Suprapubic skin (tissue), 4 donors: ENCODE results near the gene RAF1. TPM values are rescaled to one million over a fixed set of nuclear protein-coding genes. Genes with fewer than 3 reads are reported as not detected.
"Not testable (repeated sequence)": the region's sequence is repeated elsewhere in the genome, so short reads cannot be mapped to it uniquely, and the experiment has no call there.

ENCODE experiments used
- DNase-seq, 2 donors: peaks; one replicate each; pipeline ENCODE4 v3.0.0-alpha.2; 2019; ENCODE audit warnings: low spot score in 2 of 2
- H3K27ac ChIP-seq: fragments of 200-600 bp; sonication (generic); one replicate; pipeline ENCODE4 v1.5.1; 2019
- H3K27me3 ChIP-seq: fragments of 200-600 bp; sonication (generic); one replicate; pipeline ENCODE4 v1.5.1; 2019
- H3K36me3 ChIP-seq: fragments of 200-600 bp; sonication (generic); one replicate; pipeline ENCODE4 v1.5.1; 2019
- H3K4me1 ChIP-seq: fragments of 200-600 bp; sonication (generic); one replicate; pipeline ENCODE4 v1.5.1; 2019
- H3K4me3 ChIP-seq: fragments of 200-600 bp; sonication (generic); one replicate; pipeline ENCODE4 v1.5.1; 2019; ENCODE audit warnings: mild to moderate bottlenecking
- H3K9me3 ChIP-seq: fragments of 200-600 bp; sonication (generic); one replicate; pipeline ENCODE4 v1.5.1; 2019
- EP300 ChIP-seq: sonication (generic); formaldehyde crosslinking; IDR thresholded peaks from one replicate; pipeline ENCODE4 v1.6.1; 2017; ENCODE audit warnings: antibody characterized with exemption
- POLR2A ChIP-seq, 2 donors: fragments of 450-650 bp; IDR thresholded peaks; one replicate each; pipeline ENCODE4 v1.6.1; 2017; ENCODE audit warnings: antibody characterized with exemption in 2 of 2, mild to moderate bottlenecking in 2 of 2, moderate library complexity in 2 of 2
- POLR2AphosphoS5 ChIP-seq, 3 donors: sonication (generic); formaldehyde crosslinking; IDR thresholded peaks; one replicate each; pipeline ENCODE4 v1.6.1; 2017; ENCODE audit warnings: antibody characterized with exemption in 3 of 3
- WGBS: methylation state at CpG from one replicate; pipeline ENCODE4 v1.1.5; 2018; 5-methylcytosine and 5-hydroxymethylcytosine counted together
- total RNA-seq, 4 donors: library from RNA; depleted of rRNA; stranded (reverse); fragments of >200 nt; gene quantifications; one replicate each; pipeline ENCODE4 v1.1.0, GENCODE V29; 2016
- TF ChIP-seq, protein P1 (sequence below), 2 donors: fragments of 200-600 bp in 1 of 2; fragments of 450-650 bp in 1 of 2; sonication (generic) in 1 of 2; IDR thresholded peaks; one replicate each; pipeline ENCODE4 v1.5.1; 2016 to 2019; ENCODE audit warnings: antibody characterized with exemption in 2 of 2, mild to moderate bottlenecking in 1 of 2, moderate library complexity in 1 of 2

RAF1 gene
- total RNA-seq, 4 donors from 2014 or later: 96.3 to 155 (median 123) TPM

DNA sequence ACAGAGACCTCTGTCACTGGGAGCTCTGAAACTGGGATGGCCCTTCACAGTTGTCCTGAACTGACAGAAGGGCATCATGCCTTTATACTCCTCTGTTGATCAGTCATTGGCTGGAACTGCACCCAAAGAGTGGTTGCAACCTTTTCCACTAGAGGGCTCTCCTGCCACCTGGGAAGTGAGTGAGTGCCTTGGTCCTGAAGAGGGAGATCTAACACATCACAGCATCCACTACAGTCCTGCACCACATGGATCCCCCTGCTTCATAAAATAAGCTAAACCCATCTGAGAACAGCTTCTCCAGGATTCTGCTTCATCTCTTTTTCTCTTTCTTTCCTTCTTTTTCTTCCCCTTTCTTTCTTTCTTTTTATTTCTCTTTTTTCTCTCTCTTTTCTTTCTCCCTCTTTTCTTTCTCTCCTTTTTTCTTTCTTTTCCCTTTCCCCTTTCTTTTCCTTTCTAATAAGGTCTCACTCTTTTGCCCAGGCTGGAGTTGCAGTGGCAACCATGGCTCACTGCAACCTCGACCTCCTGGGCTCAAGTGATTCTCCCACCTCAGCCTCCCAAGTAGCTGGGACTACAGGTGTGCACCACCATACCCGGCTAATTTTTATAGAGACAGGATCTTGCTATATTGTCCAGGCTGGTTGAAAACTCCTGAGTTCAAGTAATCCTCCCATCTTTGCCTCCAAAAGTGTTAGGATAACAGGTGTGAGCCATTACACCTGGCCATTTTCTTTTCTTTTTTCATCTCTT lies 42.8 kb upstream of the RAF1 start:
- H3K9me3 ChIP-seq: no peaks in the 10 kb centered on the region
- no peaks in the 10 kb centered on the region for H3K27me3 ChIP-seq
- no peak overlapping the region for H3K4me3 ChIP-seq
- no peak for DNase-seq
- TF ChIP-seq, protein P1, sequence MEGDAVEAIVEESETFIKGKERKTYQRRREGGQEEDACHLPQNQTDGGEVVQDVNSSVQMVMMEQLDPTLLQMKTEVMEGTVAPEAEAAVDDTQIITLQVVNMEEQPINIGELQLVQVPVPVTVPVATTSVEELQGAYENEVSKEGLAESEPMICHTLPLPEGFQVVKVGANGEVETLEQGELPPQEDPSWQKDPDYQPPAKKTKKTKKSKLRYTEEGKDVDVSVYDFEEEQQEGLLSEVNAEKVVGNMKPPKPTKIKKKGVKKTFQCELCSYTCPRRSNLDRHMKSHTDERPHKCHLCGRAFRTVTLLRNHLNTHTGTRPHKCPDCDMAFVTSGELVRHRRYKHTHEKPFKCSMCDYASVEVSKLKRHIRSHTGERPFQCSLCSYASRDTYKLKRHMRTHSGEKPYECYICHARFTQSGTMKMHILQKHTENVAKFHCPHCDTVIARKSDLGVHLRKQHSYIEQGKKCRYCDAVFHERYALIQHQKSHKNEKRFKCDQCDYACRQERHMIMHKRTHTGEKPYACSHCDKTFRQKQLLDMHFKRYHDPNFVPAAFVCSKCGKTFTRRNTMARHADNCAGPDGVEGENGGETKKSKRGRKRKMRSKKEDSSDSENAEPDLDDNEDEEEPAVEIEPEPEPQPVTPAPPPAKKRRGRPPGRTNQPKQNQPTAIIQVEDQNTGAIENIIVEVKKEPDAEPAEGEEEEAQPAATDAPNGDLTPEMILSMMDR (IDR thresholded peaks at IDR 0.05): peak; percentile 2 to 70
- TF ChIP-seq POLR2AphosphoS5 (IDR thresholded peaks at IDR 0.05): no peak
- no peak for TF ChIP-seq POLR2A (IDR thresholded peaks at IDR 0.05)
- TF ChIP-seq EP300: no peak
- no peaks in the 10 kb centered on the region for H3K36me3 ChIP-seq
- H3K4me1 ChIP-seq: peaks cover 4% of the 10 kb centered on the region
- H3K27ac ChIP-seq: no peak overlapping the region
- 92% methylated on average over 2 of the region's 2 CpGs for WGBS

DNA sequence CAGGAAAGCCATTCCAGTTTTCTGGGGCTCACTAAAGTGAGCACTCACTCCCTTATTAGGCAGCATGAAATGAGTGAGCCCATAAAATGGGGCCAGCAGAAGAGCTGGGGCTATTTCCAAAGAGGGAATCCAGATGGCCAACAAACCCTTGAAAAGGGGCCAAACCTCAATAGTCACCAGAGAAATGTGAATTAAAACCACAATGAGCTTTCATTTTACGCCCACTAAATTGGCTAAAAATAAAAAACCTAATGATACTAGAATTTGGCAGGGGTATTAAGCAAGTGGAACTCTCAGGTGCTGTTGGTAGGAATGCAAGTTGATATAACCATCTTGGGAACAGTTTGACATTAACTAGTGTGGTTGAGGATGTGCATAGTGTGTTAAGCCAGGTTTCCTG lies 42.1 kb upstream of the RAF1 start:
- Histone ChIP-seq H3K9me3 (no peaks in the 10 kb centered on the region), H3K27me3 (no peaks in the 10 kb centered on the region), H3K27ac (no peak overlapping the region), H3K4me1 (peaks cover 4% of the 10 kb centered on the region), H3K36me3 (no peaks in the 10 kb centered on the region), H3K4me3 (no peak overlapping the region)
- no peak for DNase-seq
- TF ChIP-seq POLR2AphosphoS5 (IDR thresholded peaks at IDR 0.05) (no peak), POLR2A (IDR thresholded peaks at IDR 0.05) (no peak), EP300 (no peak)
- TF ChIP-seq, protein P1 (IDR thresholded peaks at IDR 0.05): no peak
- WGBS: 56% methylated on average over 1 of the region's 1 CpG

DNA sequence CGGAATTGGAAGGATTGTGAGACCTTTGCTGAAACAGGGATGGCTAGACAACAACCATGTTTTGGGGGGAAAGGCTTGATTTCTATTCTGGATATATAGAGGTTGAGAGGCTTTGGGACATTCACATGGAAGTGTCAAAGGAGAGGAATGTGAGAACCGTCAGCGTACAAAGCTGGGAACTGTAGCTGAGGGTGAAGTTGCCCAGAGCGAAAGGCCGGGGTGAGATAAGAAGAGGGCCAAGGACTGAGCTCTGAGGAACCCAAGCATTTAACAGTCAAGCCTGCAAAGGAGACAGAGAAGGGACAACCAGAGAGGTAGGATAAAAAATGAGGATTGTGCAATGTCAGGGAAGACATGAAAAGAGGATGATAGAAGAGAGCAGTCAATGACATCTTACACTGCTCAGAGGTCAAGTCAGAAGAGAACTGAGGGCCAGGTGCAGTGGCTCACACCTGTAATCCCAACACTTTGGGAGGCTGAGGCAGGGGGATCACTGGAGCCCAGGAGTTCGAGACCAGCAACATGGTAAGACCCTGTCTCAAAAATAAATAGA lies 41.5 kb upstream of the RAF1 start:
- no peak overlapping the region for H3K4me3 ChIP-seq
- no peak for DNase-seq
- no peaks in the 10 kb centered on the region for H3K9me3 ChIP-seq
- H3K4me1 ChIP-seq: peaks cover 4% of the 10 kb centered on the region
- no peak for TF ChIP-seq POLR2A (IDR thresholded peaks at IDR 0.05)
- no peak for TF ChIP-seq EP300
- TF ChIP-seq, protein P1 (IDR thresholded peaks at IDR 0.05): no peak
- no peak for TF ChIP-seq POLR2AphosphoS5 (IDR thresholded peaks at IDR 0.05)
- no peaks in the 10 kb centered on the region for H3K27me3 ChIP-seq
- no peak overlapping the region for H3K27ac ChIP-seq
- H3K36me3 ChIP-seq: no peaks in the 10 kb centered on the region
- WGBS: 89% methylated on average over 6 of the region's 6 CpGs

DNA sequence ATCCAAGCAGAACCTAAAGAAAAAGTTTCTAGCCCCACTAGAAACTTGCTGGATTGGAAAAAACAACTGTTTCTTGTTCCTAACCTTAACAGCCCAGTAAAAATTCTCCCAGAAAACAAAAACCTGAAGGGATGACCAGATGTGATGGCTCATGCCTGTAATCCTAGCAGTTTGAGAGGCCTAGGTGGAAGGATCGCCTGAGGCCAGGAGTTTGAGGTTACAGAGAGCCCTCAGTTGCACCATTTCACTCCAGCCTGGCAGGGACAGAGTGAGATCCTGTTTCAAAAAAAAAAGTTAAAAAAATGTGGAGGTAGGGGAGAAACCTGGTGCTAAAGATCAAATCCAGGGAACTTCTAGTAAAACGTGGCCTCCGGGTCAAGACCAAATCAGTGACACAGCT lies 38.6 kb upstream of the RAF1 start:
- WGBS: 95% methylated on average over 3 of the region's 3 CpGs
- TF ChIP-seq, protein P1 (IDR thresholded peaks at IDR 0.05): no peak
- TF ChIP-seq POLR2AphosphoS5 (IDR thresholded peaks at IDR 0.05) (no peak), POLR2A (IDR thresholded peaks at IDR 0.05) (no peak), EP300 (no peak)
- Histone ChIP-seq H3K36me3 (no peaks in the 10 kb centered on the region), H3K27me3 (no peaks in the 10 kb centered on the region), H3K4me1 (peaks cover 4% of the 10 kb centered on the region), H3K9me3 (no peaks in the 10 kb centered on the region), H3K4me3 (no peak overlapping the region), H3K27ac (no peak overlapping the region)
- no peak for DNase-seq

GRCh38 chr3:12701601-12702000 lies 37.7 kb upstream of the RAF1 start:
- not testable (repeated sequence) for H3K36me3 ChIP-seq, H3K4me1 ChIP-seq, H3K9me3 ChIP-seq, DNase-seq, H3K27me3 ChIP-seq, H3K4me3 ChIP-seq, H3K27ac ChIP-seq
- 71% methylated on average over 9 of the region's 10 CpGs for WGBS
